Measurements from ENCODE around the gene ETV6.
"Not testable (repeated sequence)": the region's sequence is repeated elsewhere in the genome, so short reads cannot be mapped to it uniquely, and the experiment has no call there.

ETV6 gene

GRCh38 chr12:11672256-11673191 lies 23.1 kb downstream of the ETV6 start:
- DNase-seq: no peak

GRCh38 chr12:11673666-11674461 lies 24.4 kb downstream of the ETV6 start:
- no peak for DNase-seq

GRCh38 chr12:11674894-11675390 lies 25.5 kb downstream of the ETV6 start:
- DNase-seq: no peak

GRCh38 chr12:11676052-11676451 lies 26.6 kb downstream of the ETV6 start:
- no peak for DNase-seq

- DNase-seq: no peak
These were observed 27.6 kb downstream of the ETV6 start for GRCh38 chr12:11677093-11677492.

GRCh38 chr12:11677752-11678151 lies 28.3 kb downstream of the ETV6 start:
- DNase-seq: no peak

- no peak for DNase-seq
These were observed 29.3 kb downstream of the ETV6 start for GRCh38 chr12:11678781-11679180.

- DNase-seq: no peak
These were observed 31.7 kb downstream of the ETV6 start for GRCh38 chr12:11681207-11681606.

- not testable (repeated sequence) for DNase-seq
These were observed 32.2 kb downstream of the ETV6 start for GRCh38 chr12:11681695-11682094.

- no peak for DNase-seq
These were observed 34.9 kb downstream of the ETV6 start for GRCh38 chr12:11684393-11684792.

GRCh38 chr12:11684811-11685210 lies 35.3 kb downstream of the ETV6 start:
- no peak for DNase-seq

- DNase-seq: no peak
These were observed 35.8 kb downstream of the ETV6 start for GRCh38 chr12:11685316-11685715.

- DNase-seq: no peak
These were observed 36.2 kb downstream of the ETV6 start for GRCh38 chr12:11685716-11686115.

GRCh38 chr12:11686120-11686519 lies 36.6 kb downstream of the ETV6 start:
- DNase-seq: no peak

GRCh38 chr12:11687528-11687927 lies 38.1 kb downstream of the ETV6 start:
- DNase-seq: no peak

GRCh38 chr12:11688379-11688778 lies 38.9 kb downstream of the ETV6 start:
- no peak for DNase-seq

- no peak for DNase-seq
These were observed 39.4 kb downstream of the ETV6 start for GRCh38 chr12:11688831-11689230.

GRCh38 chr12:11689591-11690186 lies 40.2 kb downstream of the ETV6 start:
- DNase-seq: no peak

- no peak for DNase-seq
These were observed 43.6 kb downstream of the ETV6 start for GRCh38 chr12:11693067-11693466.

- DNase-seq: no peak
These were observed 44.1 kb downstream of the ETV6 start for GRCh38 chr12:11693601-11694000.

GRCh38 chr12:11694528-11694927 lies 45.1 kb downstream of the ETV6 start:
- no peak for DNase-seq

GRCh38 chr12:11695321-11695720 lies 45.8 kb downstream of the ETV6 start:
- no peak for DNase-seq

GRCh38 chr12:11696084-11696483 lies 46.6 kb downstream of the ETV6 start:
- DNase-seq: no peak

Data from activated CD4-positive, alpha-beta T cell treated with anti-CD3 and anti-CD28 coated beads for 4 hours (primary cell).